CD14-positive monocyte (primary cell): ENCODE data around the gene ACACB. TPM values are rescaled to one million over a fixed set of nuclear protein-coding genes. Genes with fewer than 3 reads are reported as not detected.

ENCODE experiments used
- DNase-seq, 3 donors: peaks; one replicate each; pipeline ENCODE4 v3.0.0-alpha.2; 2011 to 2022
- H2AFZ ChIP-seq: 2 replicates; pipeline ENCODE4 v1.6.0; 2012; ENCODE audit warnings: mild to moderate bottlenecking, low read depth, low read length, inconsistent platforms; ENCODE audit not compliant: insufficient read depth, poor library complexity, severe bottlenecking
- H3K27ac ChIP-seq, 2 donors: 1 replicate in 1 of 2; 2 replicates in 1 of 2; pipeline ENCODE4 v1.5.1; 2012 to 2013; ENCODE audit warnings: low read length in 2 of 2, control low read depth in 1 of 2, inconsistent platforms in 1 of 2, low read depth in 1 of 2, mild to moderate bottlenecking in 1 of 2
- H3K27me3 ChIP-seq, 2 donors: one replicate each; pipeline versions ENCODE4 v1.6.0 to v1.6.1; 2011 to 2013; ENCODE audit warnings: low read length in 2 of 2; ENCODE audit not compliant: control insufficient read depth in 2 of 2, insufficient read depth in 2 of 2
- H3K36me3 ChIP-seq, 2 donors: replicated peaks in 1 of 2; 1 replicate in 1 of 2; 2 replicates in 1 of 2; pipeline versions ENCODE4 v1.5.1 to v1.6.1; 2012 to 2013; ENCODE audit warnings: low read length in 2 of 2, control low read depth in 1 of 2, inconsistent platforms in 1 of 2, mild to moderate bottlenecking in 1 of 2; ENCODE audit not compliant: insufficient read depth in 2 of 2, control insufficient read depth in 1 of 2
- H3K4me1 ChIP-seq, 2 donors: 1 replicate in 1 of 2; 2 replicates in 1 of 2; pipeline versions ENCODE4 v1.5.1 to v1.6.1; 2012 to 2013; ENCODE audit warnings: low read length in 2 of 2, control low read depth in 1 of 2, inconsistent platforms in 1 of 2, mild to moderate bottlenecking in 1 of 2, moderate library complexity in 1 of 2; ENCODE audit not compliant: insufficient read depth in 2 of 2, control insufficient read depth in 1 of 2
- H3K4me2 ChIP-seq: replicated peaks from 2 replicates; pipeline ENCODE3; 2012; ENCODE audit warnings: low read length, moderate library complexity, mild to moderate bottlenecking; ENCODE audit not compliant: poor library complexity, severe bottlenecking; ENCODE audit errors: extremely low read depth
- H3K4me3 ChIP-seq, 3 experiments: fragments of 200-600 bp in 1 of 3; sonication (generic) in 1 of 3; replicated peaks in 1 of 3; 1 replicate in 2 of 3; 2 replicates in 1 of 3; pipeline ENCODE4 v1.5.1; 2011 to 2013; ENCODE audit warnings: low read length in 3 of 3, mild to moderate bottlenecking in 3 of 3, control low read depth in 2 of 3, low read depth in 2 of 3, inconsistent platforms in 1 of 3, moderate library complexity in 1 of 3
- H3K79me2 ChIP-seq: 2 replicates; pipeline ENCODE4 v1.6.0; 2012; ENCODE audit warnings: mild to moderate bottlenecking, control low read depth, inconsistent platforms, low read length, moderate library complexity; ENCODE audit not compliant: insufficient read depth
- H3K9ac ChIP-seq: 2 replicates; pipeline ENCODE4 v1.6.0; 2017; ENCODE audit warnings: low read length, mild to moderate bottlenecking; ENCODE audit not compliant: insufficient read depth, poor library complexity, severe bottlenecking
- H3K9me3 ChIP-seq, 2 donors: replicated peaks in 1 of 2; 1 replicate in 1 of 2; 2 replicates in 1 of 2; pipeline versions ENCODE4 v1.5.1 to v1.6.1; 2012 to 2013; ENCODE audit warnings: low read length in 2 of 2, control low read depth in 1 of 2; ENCODE audit not compliant: control insufficient read depth in 1 of 2, insufficient read depth in 1 of 2
- H4K20me1 ChIP-seq: 2 replicates; pipeline ENCODE4 v1.6.0; 2012; ENCODE audit warnings: mild to moderate bottlenecking, low read length, control low read depth, moderate library complexity; ENCODE audit not compliant: insufficient read depth
- H3K27ac Mint-ChIP-seq, 7 donors: one replicate each; pipeline ENCODE4 v1.8.0; 2020; ENCODE audit warnings: mild to moderate bottlenecking in 7 of 7, mixed read lengths in 7 of 7, moderate library complexity in 6 of 7, inconsistent platforms in 2 of 7
- H3K27me3 Mint-ChIP-seq, 3 donors: one replicate each; pipeline ENCODE4 v1.8.0; 2021 to 2022; ENCODE audit warnings: low read depth in 3 of 3, mild to moderate bottlenecking in 3 of 3, mixed read lengths in 3 of 3, moderate library complexity in 3 of 3, inconsistent platforms in 1 of 3
- H3K36me3 Mint-ChIP-seq, 2 donors: one replicate each; pipeline ENCODE4 v1.8.0; 2020; ENCODE audit warnings: mixed read lengths in 2 of 2, inconsistent platforms in 1 of 2, mild to moderate bottlenecking in 1 of 2
- H3K4me1 Mint-ChIP-seq: one replicate; pipeline ENCODE4 v1.8.0; 2020; ENCODE audit warnings: mild to moderate bottlenecking, mixed read lengths
- H3K4me3 Mint-ChIP-seq, 2 donors: one replicate each; pipeline ENCODE4 v1.8.0; 2020; ENCODE audit warnings: mild to moderate bottlenecking in 2 of 2, mixed read lengths in 2 of 2, moderate library complexity in 1 of 2
- H3K9me3 Mint-ChIP-seq, 7 donors: one replicate each; pipeline ENCODE4 v1.8.0; 2020 to 2022; ENCODE audit warnings: mixed read lengths in 7 of 7, mild to moderate bottlenecking in 6 of 7, moderate library complexity in 6 of 7, inconsistent platforms in 2 of 7
- CTCF ChIP-seq: fragments of 200-600 bp; IDR thresholded peaks from one replicate; pipeline ENCODE4 v1.8.0; 2022; ENCODE audit warnings: antibody characterized with exemption, mild to moderate bottlenecking
- WGBS: methylation state at CpG from one replicate; pipeline ENCODE4 v1.1.5; 2013; ENCODE audit warnings: missing lambda C conversion rate; ENCODE audit not compliant: insufficient coverage; 5-methylcytosine and 5-hydroxymethylcytosine counted together
- intact Hi-C, 2 donors: fragments of 100-400 bp; cut with micrococcal nuclease; formaldehyde crosslinking; loops; one replicate each; pipeline versions ENCODE4 v1.15.0 to v1.15.1; 2023
- polyA plus RNA-seq, 3 donors: library from polyadenylated mRNA; depleted of rRNA in 1 of 3; unstranded in 2 of 3; stranded (reverse) in 1 of 3; fragments of 300-500 nt in 2 of 3; fragments of >200 nt in 1 of 3; fragmentation: Illumina TruSeq in 2 of 3; gene quantifications; 1 replicate in 2 of 3; 2 replicates in 1 of 3; pipeline ENCODE4 v1.2.3, GENCODE V29; 2012 to 2021

ACACB gene
- polyA plus RNA-seq, 3 donors = 0.14 to 5.0 (median 1.9) TPM

GRCh38 chr12:109287181-109287580, 170.8 kb downstream of the ACACB start:
- TF ChIP-seq CTCF = no peak
- no peak overlapping the region for H3K27ac Mint-ChIP-seq
- Histone ChIP-seq H3K79me2 (no peaks in the 10 kb centered on the region), H3K9me3 (no peaks in the 10 kb centered on the region), H4K20me1 (no peaks in the 10 kb centered on the region), H2AFZ (no peak overlapping the region), H3K36me3 (no peaks in the 10 kb centered on the region), H3K9ac (no peak overlapping the region), H3K27me3 (peaks cover 0 to 17% of the 10 kb centered on the region in 2 donors), H3K4me2 (no peak overlapping the region), H3K4me3 (no peak overlapping the region), H3K4me1 (peaks cover 0 to 6% of the 10 kb centered on the region in 2 donors), H3K27ac (no peak overlapping the region)
- H3K27me3 Mint-ChIP-seq = peaks cover 13 to 20% (median 18%) of the 10 kb centered on the region in 3 donors
- WGBS = no CpG with 5 or more reads among the region's 7 CpGs
- intact Hi-C loops = no loop called here
- peaks cover 5% of the 10 kb centered on the region for H3K4me1 Mint-ChIP-seq
- H3K9me3 Mint-ChIP-seq = no peaks in the 10 kb centered on the region
- DNase-seq = no peak
- H3K4me3 Mint-ChIP-seq = no peak overlapping the region
- H3K36me3 Mint-ChIP-seq = no peaks in the 10 kb centered on the region

- no peaks in the 10 kb centered on the region for H3K9me3 ChIP-seq
- peaks cover 0 to 6% of the 10 kb centered on the region in 2 donors for H3K4me1 ChIP-seq
- no peak for TF ChIP-seq CTCF
- intact Hi-C loops = no loop called here
- peaks cover 5% of the 10 kb centered on the region for H3K4me1 Mint-ChIP-seq
- no peak overlapping the region for H3K4me3 Mint-ChIP-seq
- H3K27me3 Mint-ChIP-seq = peaks cover 15 to 28% (median 24%) of the 10 kb centered on the region in 3 donors
- no peak overlapping the region for H3K27ac ChIP-seq
- no peak overlapping the region for H3K4me2 ChIP-seq
- H3K27ac Mint-ChIP-seq = no peak overlapping the region
- H4K20me1 ChIP-seq = no peaks in the 10 kb centered on the region
- no peak overlapping the region for H3K9ac ChIP-seq
- peaks cover 0 to 25% of the 10 kb centered on the region in 2 donors for H3K27me3 ChIP-seq
- no peaks in the 10 kb centered on the region for H3K36me3 ChIP-seq
- no peaks in the 10 kb centered on the region for H3K36me3 Mint-ChIP-seq
- H2AFZ ChIP-seq = no peak overlapping the region
- H3K79me2 ChIP-seq = no peaks in the 10 kb centered on the region
- WGBS = 87% methylated on average over 11 of the region's 16 CpGs
- H3K9me3 Mint-ChIP-seq = no peaks in the 10 kb centered on the region
- H3K4me3 ChIP-seq = no peak overlapping the region
- DNase-seq = no peak
Observed at GRCh38 chr12:109287811-109288469, 171.6 kb downstream of the ACACB start.
